Right hindlimb (tissue), 1 donor: ENCODE measurements around the gene GATD1.
A peak's percentile ranks its signal among the peaks of the same experiment; 100 is the strongest.

Source experiments
- DNase-seq: peaks from one replicate; pipeline ENCODE4 v3.0.0-alpha.2; 2018

The GATD1 gene

DNA sequence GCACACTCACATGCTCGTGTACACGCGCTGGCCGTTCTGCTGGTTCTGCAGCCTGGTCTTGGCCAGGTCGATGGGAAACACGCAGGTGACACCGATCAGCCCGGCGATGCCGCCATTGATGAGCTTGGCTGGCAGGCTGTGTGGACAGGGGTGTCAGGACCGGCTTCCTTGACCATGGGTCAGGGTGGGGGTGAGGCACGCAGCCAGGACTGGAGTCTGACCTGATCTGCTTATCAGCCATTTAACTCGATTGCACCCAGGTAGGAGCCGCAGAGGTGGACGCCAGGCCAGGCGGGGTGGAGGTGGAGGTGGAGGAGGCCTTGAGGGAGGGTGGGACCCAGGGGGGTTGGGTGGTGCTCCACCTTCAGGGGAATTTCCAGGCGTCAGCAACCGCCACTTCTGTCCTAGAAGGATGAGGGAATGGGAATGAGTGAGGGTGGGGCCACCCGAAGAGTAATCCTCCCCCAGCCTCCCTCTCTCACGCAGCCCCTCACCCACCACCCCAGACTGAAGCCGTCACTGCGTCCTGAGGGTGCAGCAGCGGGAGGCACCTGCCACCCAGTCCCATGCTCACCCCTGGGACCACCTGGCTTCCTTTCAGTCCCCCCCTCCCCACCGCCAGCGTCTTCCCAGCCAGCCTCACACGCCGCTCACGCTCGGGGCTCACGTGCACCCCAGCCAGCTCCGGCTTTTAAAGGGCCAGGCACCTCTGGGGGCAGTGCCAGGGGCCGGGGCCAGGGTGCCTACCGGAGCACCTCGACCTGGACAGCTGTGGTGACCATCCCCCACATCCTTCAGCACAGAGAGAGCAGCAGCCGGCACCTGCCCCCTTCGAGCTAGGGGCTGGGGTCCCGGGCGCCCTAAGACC lies 17.7 kb upstream of the GATD1 start:
- no peak for DNase-seq

DNA sequence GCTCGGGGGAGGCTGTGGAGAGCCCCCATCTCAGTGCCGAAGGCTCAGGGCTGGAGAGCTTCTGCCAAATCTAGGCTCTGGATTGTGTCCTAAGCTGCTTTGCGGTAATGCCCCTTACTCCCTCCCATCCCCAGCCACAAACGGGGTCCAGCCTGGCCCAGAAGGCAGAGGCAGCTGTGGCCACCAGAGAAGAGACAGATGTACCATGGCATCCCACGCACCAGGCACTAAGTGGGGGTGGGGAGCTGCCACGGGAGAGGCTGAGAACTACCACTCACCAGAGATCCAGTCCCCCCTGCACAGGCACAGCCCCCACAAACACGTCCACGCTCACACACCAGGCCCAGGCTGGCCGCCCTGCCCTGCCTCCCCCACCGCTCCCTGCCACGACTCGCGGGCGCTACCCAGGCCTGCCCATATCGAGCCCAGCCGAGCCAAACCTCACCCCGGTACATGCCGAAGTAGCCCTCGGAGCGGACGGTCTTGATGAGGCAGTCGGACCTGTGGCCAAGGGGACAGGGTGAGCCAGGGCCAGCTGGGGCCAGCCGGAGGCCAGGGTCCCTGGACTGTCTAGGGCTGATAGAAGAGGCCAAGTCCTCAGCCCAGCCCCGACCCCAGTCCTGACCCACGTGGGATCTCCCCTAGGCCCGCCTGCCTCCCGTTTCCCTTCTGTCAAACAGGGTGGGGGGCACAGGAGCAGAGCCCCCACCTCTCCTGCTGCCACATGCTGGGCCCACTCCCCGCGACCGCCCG lies 16.9 kb upstream of the GATD1 start:
- DNase-seq = no peak

DNA sequence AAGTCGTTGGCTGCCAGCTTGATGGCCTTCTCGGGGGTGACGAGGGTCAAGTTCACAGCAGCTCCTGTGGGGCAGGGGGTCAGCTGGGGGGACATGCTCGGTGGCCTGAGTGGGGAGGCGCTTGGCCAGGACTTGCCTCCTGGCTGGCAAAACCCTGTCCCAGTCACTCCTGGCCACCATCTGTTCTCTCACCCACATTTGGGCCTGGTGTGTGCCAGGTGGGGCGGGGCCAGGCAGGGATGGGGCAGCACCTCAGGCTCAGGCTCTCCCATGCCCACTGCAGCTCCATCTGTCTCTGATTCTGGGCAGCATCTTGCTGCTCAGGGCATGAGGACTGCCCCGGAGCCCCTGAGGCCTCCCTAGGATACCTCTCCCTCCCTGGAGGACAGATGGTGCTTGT lies 16.3 kb upstream of the GATD1 start:
- no peak for DNase-seq

DNA sequence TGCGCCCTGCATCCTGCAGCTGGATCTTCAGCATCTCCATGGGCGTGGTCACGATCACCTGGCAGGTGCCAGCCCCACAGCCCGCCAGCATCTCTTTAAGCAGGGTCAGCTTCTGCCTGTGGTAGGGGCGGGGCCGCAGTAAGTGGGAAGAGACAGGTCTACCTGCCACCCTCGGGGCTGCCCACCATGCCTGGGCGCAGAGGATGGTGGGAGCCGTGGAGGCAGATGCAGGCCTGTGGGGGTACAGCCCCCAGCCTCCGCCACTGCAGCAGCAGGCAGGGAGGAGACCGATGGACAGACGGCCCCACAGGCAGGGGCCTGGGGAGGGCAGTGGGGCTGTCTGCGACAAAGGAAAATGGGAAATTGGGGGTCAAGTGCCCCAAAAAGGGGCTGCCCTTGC lies 15.6 kb upstream of the GATD1 start:
- DNase-seq = no peak

DNA sequence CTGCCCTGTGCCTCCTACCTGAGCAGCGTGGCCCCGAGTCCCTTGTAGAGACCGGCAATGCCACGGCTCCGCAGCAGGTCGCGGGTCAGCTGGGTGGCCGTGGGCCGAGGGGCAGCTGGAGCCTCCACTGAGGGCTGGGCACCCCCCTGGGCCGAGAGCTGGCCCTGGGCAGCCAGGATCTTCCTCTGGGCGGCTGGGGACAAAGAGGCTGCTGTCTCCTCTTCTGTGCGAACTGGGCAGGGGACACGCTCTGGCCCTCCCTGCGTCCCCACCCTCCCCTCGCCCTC lies 15.2 kb upstream of the GATD1 start:
- DNase-seq = no peak

DNA sequence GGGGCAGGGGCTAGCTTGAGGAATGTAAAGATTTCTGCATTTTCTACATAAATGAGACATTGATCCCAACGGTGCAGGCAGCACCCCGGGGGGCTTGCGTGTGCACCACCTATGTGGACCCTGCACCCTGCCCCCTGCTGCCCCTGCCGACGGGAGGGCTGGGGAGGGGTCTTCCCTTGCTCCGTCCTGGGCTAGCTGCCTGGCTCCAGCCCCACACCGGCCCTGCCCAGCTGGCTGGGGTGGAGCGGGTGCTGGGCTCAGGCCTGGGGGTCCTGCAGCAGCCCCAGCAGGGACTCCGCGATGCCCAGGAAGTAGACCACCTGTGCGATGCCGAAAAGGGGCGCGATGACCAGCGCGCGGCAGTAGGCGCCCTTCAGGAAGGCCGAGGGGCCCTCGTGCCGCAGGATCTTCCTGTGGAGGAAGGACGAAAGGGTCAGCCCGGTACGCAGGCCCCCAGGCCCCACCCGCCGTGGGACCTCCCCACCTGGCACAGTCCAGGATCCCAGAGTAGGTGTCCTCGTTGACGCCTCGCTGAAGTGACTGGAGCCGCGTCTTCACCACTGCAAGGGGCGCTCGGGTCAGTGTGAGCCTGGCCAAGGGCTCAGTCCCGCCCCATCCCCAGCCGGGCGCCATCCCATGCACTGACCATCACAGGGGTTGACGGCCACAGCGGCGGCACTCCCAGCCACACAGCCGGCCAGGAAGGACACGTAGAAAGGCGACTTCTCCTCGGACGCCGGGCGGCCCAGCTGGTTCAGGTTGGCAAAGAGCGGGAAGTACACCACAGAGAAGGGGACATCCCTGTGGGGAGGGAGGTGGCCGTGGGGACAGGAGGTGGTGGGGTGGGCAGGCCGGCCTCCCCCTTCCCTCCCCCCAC lies 14.6 kb upstream of the GATD1 start:
- no peak for DNase-seq

DNA sequence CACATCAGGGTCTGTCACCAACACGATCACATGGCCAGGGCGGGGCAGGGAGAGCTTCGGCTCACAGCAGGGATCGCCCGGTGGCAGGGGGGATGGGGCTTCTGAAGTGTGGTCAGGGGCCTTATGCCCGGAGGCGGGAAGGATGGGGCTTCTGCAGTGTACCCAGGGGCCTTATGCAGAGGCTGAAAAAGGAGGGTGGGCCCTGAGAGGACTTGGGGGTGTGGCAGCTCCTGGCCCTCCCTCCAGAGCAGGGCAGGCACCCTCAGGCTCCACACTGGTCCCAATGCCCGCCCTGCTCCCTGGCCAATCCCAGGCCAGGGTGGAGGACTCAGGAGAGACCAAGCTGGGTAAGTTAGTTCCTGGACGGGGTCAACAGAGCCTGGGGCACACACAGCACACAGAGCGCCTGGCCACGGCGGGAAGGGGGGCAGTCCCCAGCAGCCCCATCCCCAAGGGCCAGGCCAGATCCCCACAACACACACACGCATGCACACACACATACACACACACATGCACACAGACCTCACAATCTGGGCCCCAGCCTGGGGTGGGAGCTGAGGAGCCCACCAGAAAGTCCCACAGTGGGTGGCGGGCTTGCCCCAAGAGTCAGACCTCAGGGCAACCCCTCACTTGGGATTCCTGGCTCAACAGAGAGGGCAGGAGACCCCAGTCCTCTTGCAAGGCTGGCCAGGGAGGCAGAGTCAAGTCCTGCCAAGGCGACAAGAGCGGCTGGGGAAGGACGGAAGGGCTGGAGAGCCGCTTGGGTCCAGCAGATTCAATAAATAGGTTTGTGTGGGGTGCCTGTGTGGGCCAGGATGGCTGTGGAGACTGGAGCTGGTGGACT lies 13.7 kb upstream of the GATD1 start:
- DNase-seq = no peak

DNA sequence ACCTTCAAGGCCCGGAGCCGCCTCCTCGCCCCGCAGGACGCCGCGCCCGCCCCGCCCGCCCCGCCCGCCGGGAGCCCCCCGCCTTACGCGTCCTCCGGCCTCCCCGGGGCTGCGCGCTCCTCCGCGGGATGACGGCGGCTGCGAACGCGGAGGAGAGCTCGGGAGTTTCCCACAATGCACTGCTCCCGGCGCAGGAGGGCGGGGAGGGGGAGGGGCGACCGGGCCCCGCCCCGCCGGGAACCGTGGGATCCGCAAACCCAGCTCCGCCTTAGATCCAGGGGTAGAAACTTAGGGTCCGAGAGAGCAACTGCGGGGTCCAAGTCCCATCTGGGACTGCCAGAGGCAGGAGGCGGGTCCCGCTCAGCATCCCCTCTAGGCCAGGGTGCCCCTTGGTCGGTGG lies 12.7 kb upstream of the GATD1 start, which contains the start of gene CEND1:
CEND1 (minus strand) TSS at position 148 of the 400 bp plus-strand sequence. CDS start 1,514 bp downstream, outside the sequence.
- peak; percentile 50 for DNase-seq

DNA sequence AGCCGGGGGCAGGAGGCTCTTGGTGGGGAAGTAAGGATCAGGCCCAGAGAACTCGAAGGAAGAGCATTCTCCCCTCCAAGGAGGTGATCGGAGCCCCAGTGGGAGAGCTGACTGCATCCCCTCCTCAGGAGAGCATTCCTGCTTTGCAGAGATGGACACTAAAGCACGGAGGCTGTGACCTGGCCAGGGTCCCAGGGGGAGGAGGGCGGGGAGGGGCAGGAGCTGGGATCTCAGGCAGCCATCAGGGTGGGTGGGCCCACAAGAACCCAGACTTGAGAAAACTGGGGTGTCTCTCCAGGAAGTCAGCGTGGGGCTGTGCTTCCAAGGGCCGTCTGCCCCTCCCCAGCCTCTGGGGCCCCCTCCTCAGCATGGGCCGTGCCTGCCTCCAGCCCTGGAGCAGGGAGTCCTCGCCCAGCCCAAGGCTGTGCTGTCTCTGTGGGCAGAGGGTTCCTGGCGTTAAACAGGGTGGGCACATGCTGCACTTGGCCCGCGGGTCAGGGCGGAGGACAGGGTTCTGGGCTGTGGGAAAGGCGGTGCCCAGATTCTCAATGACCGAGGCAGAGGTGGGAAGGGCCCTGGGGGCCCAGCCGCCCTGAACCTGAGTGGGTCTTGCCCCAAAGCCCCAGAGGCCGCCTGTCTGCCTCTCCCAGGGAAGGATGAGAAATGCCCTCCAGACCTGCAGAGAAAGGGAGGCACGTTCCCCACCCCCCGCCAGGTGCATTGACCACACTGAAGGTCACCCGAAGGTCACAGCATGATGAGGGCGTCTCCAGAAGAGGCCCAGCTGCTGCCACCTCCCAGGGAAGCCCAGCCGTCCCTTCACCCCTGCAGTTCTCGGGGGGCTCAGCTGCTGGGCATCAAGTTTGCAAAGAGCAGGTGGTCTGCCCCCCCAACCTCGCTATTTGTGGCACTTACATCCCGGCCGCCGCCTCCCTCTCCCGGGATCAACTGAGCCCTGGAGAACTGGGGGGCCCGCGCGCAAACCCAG lies 12.0 kb upstream of the GATD1 start:
- no peak for DNase-seq

DNA sequence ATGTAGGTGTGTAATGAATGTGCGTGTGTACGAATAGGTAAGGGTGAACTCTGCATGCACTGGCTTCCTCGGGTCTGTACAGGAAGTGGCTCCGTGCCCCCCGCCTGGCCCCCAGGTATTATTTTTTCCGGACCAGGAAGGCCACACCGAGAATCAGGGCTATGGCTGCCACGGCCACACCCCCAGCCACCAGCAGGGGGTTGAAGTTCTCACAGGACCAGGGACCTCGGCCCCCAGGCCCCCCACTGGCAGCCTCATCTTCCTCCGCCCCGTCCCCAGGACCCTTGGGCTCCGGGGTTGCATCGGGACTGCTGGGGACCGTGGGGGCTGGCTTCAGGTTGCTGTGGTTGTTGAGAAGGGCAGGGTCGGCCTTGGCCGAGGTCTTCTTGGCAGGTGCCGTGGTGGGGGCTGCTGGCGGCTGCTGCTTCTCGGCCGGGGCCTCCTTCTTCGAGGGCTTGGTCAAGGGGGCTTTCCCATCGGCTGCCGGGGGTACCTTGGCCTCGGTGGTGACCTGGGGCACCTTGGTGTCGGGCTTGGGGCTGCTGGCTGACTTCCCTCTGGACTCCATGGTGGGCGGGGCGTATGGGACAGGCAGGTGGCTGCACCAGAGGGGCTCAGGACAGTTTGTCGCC lies 10.8 kb upstream of the GATD1 start:
- DNase-seq = no peak

DNA sequence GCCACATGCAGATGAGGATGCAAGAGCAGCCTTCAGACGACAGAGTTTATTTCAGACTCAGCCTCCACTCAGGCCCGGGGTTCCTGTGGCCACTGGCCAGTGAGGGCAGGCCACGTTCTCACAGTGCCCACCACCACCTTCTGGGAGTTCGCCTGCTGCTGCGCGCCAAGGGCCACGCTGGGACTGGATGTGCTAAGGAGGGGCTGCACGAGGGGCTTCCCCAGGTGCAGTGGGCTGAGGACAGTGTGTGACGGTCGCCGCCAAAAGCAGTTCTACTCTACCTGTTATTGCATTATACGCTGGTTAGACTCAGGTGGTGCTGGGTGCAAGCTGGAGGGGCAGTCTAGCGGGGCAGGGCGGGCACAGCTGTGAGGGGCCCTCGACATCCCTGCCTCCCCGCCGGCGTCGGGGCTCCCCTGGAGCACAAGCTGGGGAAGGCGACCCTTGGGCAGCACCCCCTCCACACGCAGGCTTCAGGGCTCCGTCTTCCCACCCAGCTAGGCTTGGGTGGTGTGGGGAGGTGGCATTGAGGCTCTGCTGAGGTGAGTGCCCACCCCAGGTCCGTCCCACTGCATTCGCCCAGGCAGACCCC lies 9.9 kb upstream of the GATD1 start:
- no peak for DNase-seq

DNA sequence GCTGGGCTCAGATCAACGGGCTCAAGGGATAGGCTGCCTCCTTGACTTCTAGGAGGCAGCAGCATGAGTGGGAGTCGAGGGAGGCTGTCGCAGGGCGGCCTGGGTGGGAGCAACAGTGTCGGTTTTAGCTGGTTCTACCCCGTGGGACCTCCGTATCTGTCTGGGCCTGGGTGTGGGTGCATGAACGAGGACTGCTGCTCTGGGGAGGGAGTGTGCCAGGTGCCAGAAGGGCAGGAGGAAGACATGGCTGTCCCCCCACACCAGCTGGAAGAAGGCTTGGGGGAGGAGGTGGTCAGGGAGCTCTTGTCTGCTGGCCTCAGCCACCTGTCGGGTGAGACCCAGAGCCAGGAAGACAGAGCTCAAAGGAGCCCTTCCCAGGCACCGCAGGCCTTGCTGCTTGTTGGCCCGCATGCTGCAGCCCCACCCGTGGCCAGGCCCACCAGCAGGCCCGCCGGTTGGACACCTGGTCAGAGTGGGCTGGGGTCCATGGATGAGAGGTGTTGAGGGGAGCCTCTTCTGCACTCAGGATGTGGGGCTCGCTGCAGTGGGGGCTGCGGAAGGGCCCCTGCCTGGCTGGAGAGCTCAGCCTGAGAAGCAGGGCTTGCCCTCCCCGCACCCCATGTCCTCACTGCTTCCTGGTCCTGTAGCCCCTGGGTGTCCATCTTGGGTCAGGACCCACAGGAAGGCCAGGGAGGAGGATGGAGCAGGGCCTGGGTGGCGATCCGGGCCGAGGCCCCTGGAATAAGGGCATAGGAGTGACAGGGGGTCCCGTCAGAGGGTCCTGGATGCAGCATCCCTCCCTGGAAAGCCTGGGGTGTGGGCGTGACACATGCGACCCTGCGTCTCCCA lies 9.2 kb upstream of the GATD1 start:
- DNase-seq = no peak

DNA sequence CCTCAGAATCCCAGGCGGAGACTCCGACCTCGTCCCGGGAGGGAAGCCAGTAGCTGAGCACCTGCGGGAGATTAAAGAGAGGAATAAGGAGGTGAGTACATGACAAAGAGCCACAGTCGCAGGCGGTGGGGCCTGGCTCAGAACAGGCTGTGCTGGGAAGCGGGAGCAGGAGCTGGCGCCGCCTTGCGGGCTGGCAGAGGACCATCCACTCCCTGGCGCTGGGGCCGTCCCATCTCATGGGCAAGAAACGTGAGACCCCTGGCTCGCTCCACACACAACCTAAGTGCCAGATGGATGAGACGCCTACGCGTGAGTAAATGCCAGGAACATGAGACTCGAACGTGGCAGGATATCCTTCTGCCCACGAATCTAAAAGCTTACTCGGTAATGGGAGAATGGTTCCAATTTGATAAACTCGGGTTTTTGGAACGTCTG lies 6.3 kb upstream of the GATD1 start:
- peak; percentile 88 for DNase-seq

DNA sequence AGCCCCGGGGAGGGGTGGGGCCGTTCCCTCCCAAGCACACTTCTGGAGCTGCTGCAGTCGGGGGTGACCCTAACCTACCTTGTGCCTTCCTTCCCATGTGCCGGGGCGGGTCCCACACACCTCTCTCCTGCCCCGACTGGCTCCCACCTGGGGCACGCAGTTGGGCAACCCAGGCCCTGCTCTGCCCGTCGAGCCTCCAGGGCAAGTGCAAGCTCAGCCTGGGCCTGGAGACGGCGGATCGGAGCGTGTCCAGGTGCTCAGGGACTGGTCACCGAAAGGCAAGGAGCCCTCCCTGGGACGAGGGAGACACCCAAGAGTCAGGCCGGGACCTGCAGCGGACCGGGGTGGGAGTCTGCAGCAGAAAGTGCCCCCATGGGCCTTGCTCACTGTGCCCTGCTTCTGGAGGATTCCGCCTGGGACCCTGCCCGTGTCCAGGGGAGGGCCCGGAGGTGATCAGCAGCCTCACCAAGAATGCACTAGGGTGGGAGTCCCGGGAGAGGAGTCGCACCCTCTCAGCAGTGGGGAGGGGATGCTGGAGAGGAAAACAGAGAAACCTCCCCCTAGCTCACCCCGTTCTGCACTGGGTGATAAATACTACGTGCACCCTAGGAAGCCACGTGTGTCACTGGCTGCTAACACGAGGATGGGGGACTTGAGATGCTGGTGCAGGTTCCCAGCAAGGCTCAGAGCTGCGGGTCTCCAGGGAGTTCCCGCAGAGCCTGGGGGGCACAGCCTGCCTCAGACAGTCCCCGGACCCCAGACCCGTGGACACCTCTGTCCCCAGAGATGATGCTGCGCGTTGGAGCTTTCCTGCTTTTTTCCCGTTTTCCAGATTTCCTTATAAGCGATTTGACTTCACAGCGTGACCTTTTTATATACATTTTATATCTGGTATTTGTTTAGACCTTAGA lies 5.2 kb upstream of the GATD1 start:
- DNase-seq = no peak

DNA sequence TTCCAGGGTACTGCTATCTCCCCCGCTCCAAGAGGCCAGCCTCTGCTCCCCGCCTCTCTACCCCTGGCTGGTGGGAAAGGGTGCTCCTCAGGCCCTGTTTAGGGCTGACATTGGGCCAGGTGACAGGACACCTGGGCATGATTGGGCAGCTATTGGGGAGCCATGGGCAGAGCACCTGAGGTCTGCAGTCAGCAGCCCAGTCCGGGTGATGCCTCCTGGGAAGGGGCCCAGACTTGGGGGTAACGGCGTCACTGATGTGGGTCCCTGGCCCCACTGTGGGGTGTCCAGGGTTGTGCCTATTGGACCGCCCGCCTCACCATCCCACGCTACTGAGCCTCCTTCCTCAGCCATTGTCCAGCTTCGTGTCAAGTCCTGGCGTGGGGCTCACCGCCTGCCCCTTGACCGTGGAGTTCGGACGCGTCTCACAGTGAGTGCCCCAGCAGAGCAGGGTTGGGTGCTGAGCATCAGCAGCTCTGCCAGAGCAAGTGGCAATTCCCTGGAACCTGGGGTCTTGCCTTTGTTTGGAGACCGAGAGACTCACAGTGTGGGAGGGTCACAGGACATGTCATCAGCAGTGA lies 2.8 kb upstream of the GATD1 start:
- DNase-seq = peak; percentile 14

DNA sequence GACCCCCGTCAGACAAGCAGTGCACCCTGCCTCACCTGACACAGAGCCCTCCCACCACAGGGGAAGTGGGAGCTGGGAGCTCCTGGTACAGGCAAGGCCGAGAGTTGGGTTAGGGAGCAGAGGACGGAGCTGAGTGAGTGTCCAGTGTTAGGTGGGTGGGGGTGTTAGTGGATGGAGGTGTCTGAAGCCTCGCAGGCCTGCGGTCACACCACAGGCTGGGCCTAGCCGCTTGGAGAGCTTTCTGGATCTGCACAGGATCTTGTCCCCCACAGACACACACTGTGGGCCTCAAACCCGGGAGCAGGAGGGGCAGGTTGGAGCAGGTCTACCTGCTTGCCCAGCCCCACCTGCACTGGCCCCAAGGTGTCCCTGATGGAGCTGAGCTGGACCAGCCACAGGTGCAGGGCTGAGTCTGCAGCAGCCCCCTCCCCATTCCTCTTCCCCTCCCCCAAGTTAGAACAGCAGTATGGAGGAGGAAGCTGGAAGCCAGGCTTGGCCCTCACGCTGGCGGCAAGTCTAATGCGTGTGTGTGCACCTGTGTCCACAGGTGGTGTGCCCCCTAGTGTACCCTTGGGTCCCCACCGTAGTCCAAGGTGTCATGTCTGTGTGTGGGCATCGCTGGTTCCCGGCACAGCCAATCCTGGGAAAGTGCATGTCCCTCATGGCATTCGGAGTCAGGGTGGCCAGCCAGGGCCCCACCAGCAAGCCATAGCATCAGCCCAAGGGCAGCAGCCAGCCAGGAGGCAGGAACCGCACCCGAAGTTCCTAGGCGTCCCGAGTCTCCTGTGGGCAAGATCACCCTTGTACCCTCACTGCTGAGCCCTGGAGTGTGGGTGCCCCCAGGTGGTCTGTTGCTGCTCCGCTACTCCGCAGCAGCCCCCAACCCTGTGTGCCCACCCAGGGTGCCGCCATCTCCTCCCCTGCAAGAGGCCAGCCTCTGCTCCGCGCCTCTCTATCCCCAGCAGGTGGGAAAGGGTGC lies 2.0 kb upstream of the GATD1 start:
- peak; percentile 11 for DNase-seq
